Tibial nerve (tissue), 3 donors: ENCODE measurements around the gene NOL11.

Source experiments
- POLR2A ChIP-seq, 2 donors: fragments of 450-650 bp; IDR thresholded peaks; one replicate each; pipeline ENCODE4 v1.6.1; 2017; ENCODE audit warnings: antibody characterized with exemption in 2 of 2, mild to moderate bottlenecking in 2 of 2, moderate library complexity in 2 of 2
- TF ChIP-seq, protein P1 (sequence below), 5 experiments: fragments of 200-600 bp in 3 of 5; fragments of 450-650 bp in 2 of 5; sonication (generic) in 3 of 5; IDR thresholded peaks; one replicate each; pipeline ENCODE4 v1.5.1; 2016 to 2019; ENCODE audit warnings: antibody characterized with exemption in 5 of 5, mild to moderate bottlenecking in 3 of 5, moderate library complexity in 2 of 5

DNA sequence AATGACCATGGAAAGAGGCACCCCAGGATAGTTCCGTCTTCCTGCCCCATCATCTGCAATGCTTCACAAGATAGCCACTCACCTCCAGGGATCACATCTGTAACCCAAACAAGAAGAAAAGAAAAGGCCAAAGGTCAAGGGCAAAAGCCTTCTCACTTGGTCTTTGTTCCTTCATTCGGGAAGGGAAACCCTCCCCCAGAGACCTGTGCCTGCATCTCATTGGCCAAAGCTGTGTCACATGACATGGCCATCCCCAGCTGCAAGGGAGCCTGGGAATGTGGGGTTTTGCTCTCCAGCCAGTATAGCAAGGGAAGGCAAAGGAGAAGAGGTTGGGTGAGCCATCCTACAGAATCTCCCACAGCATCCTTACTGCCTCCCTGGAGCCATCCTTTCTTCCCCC is 47.9 kb downstream of the NOL11 start:
- TF ChIP-seq, protein P1, sequence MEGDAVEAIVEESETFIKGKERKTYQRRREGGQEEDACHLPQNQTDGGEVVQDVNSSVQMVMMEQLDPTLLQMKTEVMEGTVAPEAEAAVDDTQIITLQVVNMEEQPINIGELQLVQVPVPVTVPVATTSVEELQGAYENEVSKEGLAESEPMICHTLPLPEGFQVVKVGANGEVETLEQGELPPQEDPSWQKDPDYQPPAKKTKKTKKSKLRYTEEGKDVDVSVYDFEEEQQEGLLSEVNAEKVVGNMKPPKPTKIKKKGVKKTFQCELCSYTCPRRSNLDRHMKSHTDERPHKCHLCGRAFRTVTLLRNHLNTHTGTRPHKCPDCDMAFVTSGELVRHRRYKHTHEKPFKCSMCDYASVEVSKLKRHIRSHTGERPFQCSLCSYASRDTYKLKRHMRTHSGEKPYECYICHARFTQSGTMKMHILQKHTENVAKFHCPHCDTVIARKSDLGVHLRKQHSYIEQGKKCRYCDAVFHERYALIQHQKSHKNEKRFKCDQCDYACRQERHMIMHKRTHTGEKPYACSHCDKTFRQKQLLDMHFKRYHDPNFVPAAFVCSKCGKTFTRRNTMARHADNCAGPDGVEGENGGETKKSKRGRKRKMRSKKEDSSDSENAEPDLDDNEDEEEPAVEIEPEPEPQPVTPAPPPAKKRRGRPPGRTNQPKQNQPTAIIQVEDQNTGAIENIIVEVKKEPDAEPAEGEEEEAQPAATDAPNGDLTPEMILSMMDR (IDR thresholded peaks at IDR 0.05), result no peak
- no peak for TF ChIP-seq POLR2A (IDR thresholded peaks at IDR 0.05)
